Activated gamma-delta T cell treated with anti-CD3 and anti-CD28 coated beads, Interleukin-2, amount 50 U/mL, for 16 hours (primary cell): ENCODE results near the gene PCSK1N.
"Not testable (repeated sequence)": the region's sequence is repeated elsewhere in the genome, so short reads cannot be mapped to it uniquely, and the experiment has no call there.

Experiments
- DNase-seq: peaks from one replicate; pipeline ENCODE4 v3.0.0-alpha.2; 2020; ENCODE audit warnings: low read depth

The PCSK1N gene, protein sequence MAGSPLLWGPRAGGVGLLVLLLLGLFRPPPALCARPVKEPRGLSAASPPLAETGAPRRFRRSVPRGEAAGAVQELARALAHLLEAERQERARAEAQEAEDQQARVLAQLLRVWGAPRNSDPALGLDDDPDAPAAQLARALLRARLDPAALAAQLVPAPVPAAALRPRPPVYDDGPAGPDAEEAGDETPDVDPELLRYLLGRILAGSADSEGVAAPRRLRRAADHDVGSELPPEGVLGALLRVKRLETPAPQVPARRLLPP

GRCh38 chrX:48835524-48836329 lies at the start of gene PCSK1N:
PCSK1N (minus strand) TSS chrX:48835610; CDS start chrX:48835532, 78 bp downstream.
- DNase-seq: no peak

GRCh38 chrX:48883729-48884128 lies 48.3 kb upstream of the PCSK1N start:
- no peak for DNase-seq

DNA sequence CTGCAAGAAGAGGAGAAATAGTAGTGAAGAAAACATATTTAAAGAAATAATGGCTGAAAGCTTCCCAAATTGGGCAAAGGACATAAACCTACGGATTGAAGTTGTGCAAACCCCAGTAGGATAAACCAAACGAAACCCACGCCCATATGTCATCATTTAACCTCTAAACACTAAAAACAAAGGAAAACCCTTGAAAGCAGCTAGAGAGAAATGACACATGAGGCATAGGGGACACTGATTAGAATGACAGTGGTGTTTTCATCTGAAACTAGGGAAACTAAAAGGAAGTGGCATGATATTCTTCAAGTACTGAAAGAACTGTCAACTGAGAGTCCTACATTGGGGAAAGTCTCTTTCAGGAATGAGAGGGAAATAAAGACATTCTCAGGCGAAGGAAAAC lies 41.5 kb upstream of the PCSK1N start:
- DNase-seq: not testable (repeated sequence)

- not testable (repeated sequence) for DNase-seq
These were observed 36.6 kb upstream of the PCSK1N start for GRCh38 chrX:48872017-48872416.

GRCh38 chrX:48864210-48864609 lies 28.8 kb upstream of the PCSK1N start:
- DNase-seq: no peak

DNA sequence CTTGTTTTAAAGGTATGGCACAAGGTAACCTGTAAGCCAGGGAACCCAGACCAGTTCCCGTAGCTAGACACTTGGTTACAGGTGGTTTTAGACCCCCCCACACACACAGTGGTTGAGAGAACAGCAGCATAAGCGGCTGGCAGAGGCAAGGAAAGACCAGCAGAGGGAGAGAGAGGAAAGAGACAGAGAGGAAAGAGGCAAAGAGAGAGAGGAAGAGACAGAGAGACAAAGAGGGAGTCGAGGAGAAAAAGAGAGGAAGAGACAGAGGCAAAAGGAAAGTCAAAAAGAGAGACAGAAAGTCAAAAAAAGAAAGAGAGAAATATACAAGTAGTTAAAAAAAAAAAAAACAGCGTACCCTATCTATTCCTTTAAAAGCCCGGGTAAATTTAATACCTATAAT lies 19.5 kb upstream of the PCSK1N start:
- DNase-seq: no peak

DNA sequence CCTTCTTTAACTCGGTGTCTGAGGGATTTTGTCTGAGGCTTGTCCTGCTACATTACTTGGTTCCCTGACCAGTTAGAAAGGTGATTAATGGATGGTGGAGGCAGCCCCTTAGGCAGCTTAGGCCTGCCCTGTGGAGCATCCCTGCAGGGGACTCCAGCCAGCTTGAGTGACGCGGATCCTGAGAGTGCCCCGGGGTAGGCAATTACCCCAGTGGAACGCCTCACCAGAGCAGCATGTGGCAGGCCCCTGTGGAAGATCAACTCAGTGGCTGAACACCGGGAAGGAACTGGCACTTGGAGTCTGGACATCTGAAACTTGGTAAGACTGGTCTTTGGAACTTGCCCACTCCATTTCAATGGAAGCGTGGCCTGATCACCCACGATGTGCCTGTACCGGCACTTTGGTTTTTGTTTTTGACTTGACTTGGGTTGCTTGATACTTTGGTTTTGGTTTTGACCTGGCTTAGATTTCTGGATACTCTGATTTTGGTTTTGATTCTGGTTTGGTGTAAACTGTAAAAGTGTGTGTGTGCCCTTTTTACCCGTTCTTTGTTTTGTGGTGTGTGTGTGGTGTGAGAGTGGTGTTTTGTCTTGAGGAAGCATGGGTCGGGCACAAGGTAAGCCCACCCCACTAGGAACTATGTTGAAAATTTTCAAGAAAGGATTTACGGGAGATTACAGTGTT lies 18.9 kb upstream of the PCSK1N start:
- not testable (repeated sequence) for DNase-seq

DNA sequence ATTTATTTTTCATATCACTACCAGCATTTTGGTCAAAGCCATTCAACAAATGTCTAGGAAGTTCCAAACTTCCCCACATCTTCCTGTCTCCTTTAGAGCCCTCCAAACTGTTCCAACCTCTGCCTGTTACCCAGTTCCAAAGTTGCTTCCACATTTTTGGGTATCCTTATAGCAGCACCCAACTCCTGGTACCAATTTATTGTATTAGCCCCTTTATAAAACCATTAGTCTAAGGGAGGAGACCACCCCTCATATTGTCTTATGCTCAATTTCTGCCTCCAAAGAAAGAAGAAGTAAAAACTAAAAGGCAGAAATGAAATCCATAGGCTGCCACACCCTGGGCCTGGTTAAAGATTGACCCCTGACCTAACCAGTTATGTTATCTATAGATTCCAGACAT lies 18.1 kb upstream of the PCSK1N start:
- DNase-seq: not testable (repeated sequence)

- no peak for DNase-seq
These were observed 17.4 kb upstream of the PCSK1N start for GRCh38 chrX:48852857-48853256.

- DNase-seq: no peak
These were observed 13.4 kb upstream of the PCSK1N start for GRCh38 chrX:48848847-48849246.

- no peak for DNase-seq
These were observed 4.3 kb upstream of the PCSK1N start for GRCh38 chrX:48839686-48840085.

GRCh38 chrX:48834383-48834709 lies 1.1 kb downstream of the PCSK1N start:
- DNase-seq: no peak

- no peak for DNase-seq
These were observed 1.8 kb downstream of the PCSK1N start for GRCh38 chrX:48833542-48834138.

DNA sequence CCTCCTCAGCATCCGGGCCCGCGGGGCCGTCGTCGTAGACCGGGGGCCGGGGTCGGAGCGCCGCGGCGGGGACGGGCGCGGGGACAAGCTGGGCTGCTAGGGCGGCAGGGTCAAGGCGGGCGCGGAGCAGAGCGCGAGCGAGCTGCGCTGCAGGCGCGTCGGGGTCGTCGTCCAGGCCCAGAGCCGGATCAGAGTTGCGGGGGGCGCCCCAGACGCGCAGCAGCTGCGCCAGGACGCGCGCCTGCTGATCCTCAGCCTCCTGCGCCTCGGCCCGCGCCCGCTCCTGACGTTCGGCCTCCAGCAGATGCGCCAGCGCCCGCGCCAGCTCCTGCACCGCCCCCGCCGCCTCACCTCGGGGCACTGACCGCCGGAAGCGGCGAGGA lies 3.5 kb downstream of the PCSK1N start:
- DNase-seq: no peak

GRCh38 chrX:48831136-48831908 lies 4.1 kb downstream of the PCSK1N start:
- DNase-seq: no peak

DNA sequence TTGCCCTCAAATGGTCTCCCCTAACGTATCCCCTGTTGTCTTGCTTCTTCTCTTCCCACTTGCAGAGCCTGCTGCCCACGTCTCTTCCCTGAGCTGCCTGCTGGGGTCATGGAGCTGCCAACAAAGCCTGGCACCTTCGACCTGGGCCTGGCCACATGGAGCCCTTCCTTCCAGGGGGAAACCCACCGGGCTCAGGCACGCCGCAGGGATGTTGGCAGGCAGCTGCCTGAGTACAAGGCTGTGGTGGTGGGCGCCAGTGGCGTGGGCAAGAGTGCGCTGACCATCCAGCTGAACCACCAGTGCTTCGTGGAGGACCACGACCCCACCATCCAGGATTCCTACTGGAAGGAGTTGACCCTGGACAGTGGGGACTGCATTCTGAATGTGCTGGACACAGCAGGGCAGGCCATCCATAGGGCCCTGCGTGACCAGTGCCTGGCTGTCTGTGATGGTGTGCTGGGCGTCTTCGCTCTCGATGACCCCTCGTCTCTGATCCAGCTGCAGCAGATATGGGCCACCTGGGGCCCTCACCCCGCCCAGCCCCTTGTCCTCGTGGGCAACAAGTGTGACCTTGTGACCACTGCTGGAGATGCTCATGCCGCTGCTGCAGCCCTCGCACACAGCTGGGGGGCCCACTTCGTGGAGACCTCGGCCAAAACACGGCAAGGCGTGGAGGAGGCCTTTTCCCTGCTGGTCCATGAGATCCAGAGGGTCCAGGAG lies 6.2 kb downstream of the PCSK1N start:
- no peak for DNase-seq

DNA sequence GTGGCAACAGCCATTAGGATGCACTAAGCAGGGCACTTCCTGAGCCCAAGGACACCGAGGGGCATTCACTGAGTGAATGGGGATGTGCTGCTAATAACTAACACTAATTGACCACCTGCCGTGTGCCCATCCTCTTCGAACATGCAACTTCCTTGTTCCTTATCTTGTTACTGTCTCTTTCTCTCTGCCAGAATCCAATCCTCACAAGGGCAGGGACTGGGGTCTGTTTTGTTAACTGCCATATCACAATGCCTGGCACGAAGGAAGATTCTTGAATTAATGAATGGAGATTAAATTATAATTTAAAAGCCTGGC lies 7.8 kb downstream of the PCSK1N start:
- no peak for DNase-seq

GRCh38 chrX:48826876-48827653 lies 8.3 kb downstream of the PCSK1N start:
- DNase-seq: no peak

DNA sequence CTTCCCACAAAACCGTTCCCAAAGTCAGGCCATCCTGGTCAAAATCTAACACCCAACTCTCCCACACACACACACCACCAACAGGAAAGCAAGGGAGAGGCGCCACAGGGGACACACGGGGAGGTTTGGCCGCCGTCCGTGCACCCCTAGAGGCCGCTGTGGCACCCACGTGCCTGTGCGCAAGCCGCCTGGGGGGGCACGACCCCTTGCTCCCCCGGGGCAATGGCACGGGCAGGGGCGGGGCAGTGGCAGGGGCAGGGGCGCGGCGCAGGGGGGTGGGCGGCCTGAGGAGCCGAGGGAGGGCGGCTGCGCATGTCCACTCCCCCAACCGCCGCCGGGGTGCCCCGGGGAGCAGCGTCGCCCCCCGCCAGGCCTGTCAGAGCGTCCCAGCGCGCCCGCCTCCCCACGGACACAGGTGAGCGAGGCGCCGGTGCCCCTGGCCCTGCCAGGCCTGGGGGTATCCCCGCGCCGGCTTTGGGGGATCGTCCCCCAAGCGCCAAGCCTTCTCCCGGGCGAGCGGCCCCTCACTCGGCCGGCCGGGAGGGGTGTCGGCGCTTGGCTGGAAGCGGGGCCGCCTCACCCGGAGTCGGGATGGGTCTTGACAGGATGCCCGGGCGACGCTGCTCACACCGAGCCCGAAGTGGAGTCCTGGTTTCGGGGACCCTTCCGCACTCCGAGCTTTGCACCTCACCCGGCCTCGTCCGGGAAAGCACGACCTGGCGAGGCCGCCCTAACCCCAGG lies 9.1 kb downstream of the PCSK1N start, which contains the start of gene ERAS:
ERAS (plus strand) TSS at position 379 of the 741 bp plus-strand sequence. CDS start 2,611 bp downstream, outside the sequence.
- no peak for DNase-seq

- DNase-seq: no peak
These were observed 11.3 kb downstream of the PCSK1N start for GRCh38 chrX:48824066-48824465.
